H1 (cell line): ENCODE measurements around the gene PRELID2. TPM values are rescaled to one million over a fixed set of nuclear protein-coding genes. Genes with fewer than 3 reads are reported as not detected.

ENCODE experiments used
- CTCF ChIA-PET: fragments of 300-600 bp; sonication (Branson Sonifier 250); formaldehyde crosslinking; loops from one replicate; lab custom pipeline; 2021; ENCODE audit not compliant: partially characterized antibody; lab: Charles Lee
- POLR2A ChIA-PET: fragments of 300-600 bp; sonication (Branson Sonifier 250); formaldehyde crosslinking; loops from one replicate; lab custom pipeline; 2021; ENCODE audit warnings: inconsistent platforms; ENCODE audit not compliant: partially characterized antibody; lab: Charles Lee
- DNase-seq, 2 experiments: peaks; one replicate each; pipeline versions ENCODE4 v3.0.0 to v3.0.0-alpha.2; 2010 to 2022; ENCODE audit warnings: low spot score in 2 of 2, low read depth in 1 of 2, mixed read lengths in 1 of 2
- FAIRE-seq: peaks from 2 replicates; lab custom pipeline; 2011; peaks lifted over from hg19 to GRCh38; lab: Jason Lieb, UNC
- H2AFZ ChIP-seq: 2 replicates; pipeline ENCODE4 v1.8.1; 2012; ENCODE audit warnings: low read length, inconsistent platforms
- H2AK5ac ChIP-seq: 2 replicates; pipeline ENCODE4 v1.6.1; 2013; ENCODE audit warnings: low read depth, low read length
- H2BK120ac ChIP-seq: replicated peaks from 2 replicates; pipeline ENCODE3; 2013; ENCODE audit warnings: low read depth, low read length, inconsistent platforms
- H2BK12ac ChIP-seq: 2 replicates; pipeline ENCODE4 v1.6.1; 2013; ENCODE audit warnings: low read depth, low read length
- H2BK15ac ChIP-seq: 2 replicates; pipeline ENCODE4 v1.6.1; 2013; ENCODE audit warnings: low read length
- H2BK20ac ChIP-seq: 2 replicates; pipeline ENCODE4 v1.6.1; 2013; ENCODE audit warnings: low read length
- H2BK5ac ChIP-seq: 2 replicates; pipeline ENCODE4 v1.6.1; 2013; ENCODE audit warnings: low read depth, low read length
- H3K14ac ChIP-seq: 2 replicates; pipeline ENCODE4 v1.6.1; 2013; ENCODE audit warnings: inconsistent platforms; ENCODE audit not compliant: insufficient read length
- H3K18ac ChIP-seq: 2 replicates; pipeline ENCODE4 v1.6.1; 2013; ENCODE audit warnings: low read length; ENCODE audit errors: extremely low read depth
- H3K23ac ChIP-seq: 2 replicates; pipeline ENCODE4 v1.6.1; 2013; ENCODE audit warnings: inconsistent platforms; ENCODE audit not compliant: insufficient read length
- H3K23me2 ChIP-seq: 2 replicates; pipeline ENCODE4 v1.6.1; 2013; ENCODE audit warnings: low read depth, low read length
- H3K27ac ChIP-seq: 2 replicates; pipeline ENCODE4 v1.6.1; 2011; ENCODE audit warnings: low read depth, low read length, inconsistent platforms
- H3K27me3 ChIP-seq, 4 experiments: replicated peaks in 1 of 4; 1 replicate in 1 of 4; 2 replicates in 3 of 4; pipeline versions ENCODE4 v1.6.1 to v1.8.1; 2011 to 2013; ENCODE audit warnings: low read length in 3 of 4, mild to moderate bottlenecking in 3 of 4, inconsistent platforms in 2 of 4, mixed read lengths in 2 of 4, moderate library complexity in 1 of 4; ENCODE audit not compliant: control insufficient read depth in 3 of 4, insufficient read depth in 3 of 4; ENCODE audit errors: extremely low read depth in 1 of 4
- H3K36me3 ChIP-seq, 4 experiments: 2 replicates each; pipeline versions ENCODE4 v1.6.1 to v1.8.1; 2011 to 2013; ENCODE audit warnings: mild to moderate bottlenecking in 4 of 4, low read length in 3 of 4, moderate library complexity in 2 of 4, control low read depth in 1 of 4, inconsistent platforms in 1 of 4; ENCODE audit not compliant: insufficient read depth in 4 of 4, control insufficient read depth in 2 of 4
- H3K4ac ChIP-seq: replicated peaks from 2 replicates; pipeline ENCODE3; 2013; ENCODE audit warnings: low read length, low read depth, mixed read lengths, inconsistent platforms; ENCODE audit not compliant: insufficient read length
- H3K4me1 ChIP-seq, 4 experiments: replicated peaks in 1 of 4; 1 replicate in 1 of 4; 2 replicates in 3 of 4; pipeline versions ENCODE4 v1.6.1 to v1.8.1; 2011 to 2013; ENCODE audit warnings: low read length in 3 of 4, inconsistent platforms in 2 of 4, mixed read lengths in 1 of 4; ENCODE audit not compliant: insufficient read depth in 4 of 4, control insufficient read depth in 3 of 4
- H3K4me2 ChIP-seq, 2 experiments: 2 replicates each; pipeline versions ENCODE4 v1.6.1 to v1.8.1; 2011 to 2013; ENCODE audit warnings: low read depth in 2 of 2, low read length in 2 of 2, control low read depth in 1 of 2, inconsistent platforms in 1 of 2, mild to moderate bottlenecking in 1 of 2; ENCODE audit not compliant: insufficient read depth in 1 of 2
- H3K4me3 ChIP-seq, 4 experiments: fragments of 200-600, 300-600 bp in 1 of 4; sonication (generic), shearing (Covaris generic), sonication (Bioruptor Twin) in 1 of 4; 2 replicates each; pipeline versions ENCODE4 v1.5.1 to v1.8.1; 2011 to 2016; ENCODE audit warnings: low read length in 4 of 4, low read depth in 3 of 4, control low read depth in 2 of 4, inconsistent platforms in 2 of 4, mild to moderate bottlenecking in 2 of 4, mixed read lengths in 1 of 4, moderate library complexity in 1 of 4; ENCODE audit not compliant: insufficient read depth in 2 of 4; ENCODE audit errors: extremely low read depth in 1 of 4
- H3K56ac ChIP-seq: replicated peaks from 2 replicates; pipeline ENCODE3; 2013; ENCODE audit warnings: low read depth, mild to moderate bottlenecking, mixed read lengths, low read length, inconsistent platforms; ENCODE audit not compliant: insufficient read length
- H3K79me1 ChIP-seq: 2 replicates; pipeline ENCODE4 v1.6.1; 2013; ENCODE audit warnings: low read depth, low read length, control low read depth
- H3K79me2 ChIP-seq, 2 experiments: 2 replicates each; pipeline versions ENCODE4 v1.6.1 to v1.8.1; 2012 to 2013; ENCODE audit warnings: low read length in 2 of 2, mild to moderate bottlenecking in 2 of 2, inconsistent platforms in 1 of 2; ENCODE audit not compliant: insufficient read depth in 2 of 2, control insufficient read depth in 1 of 2
- H3K9ac ChIP-seq, 4 experiments: replicated peaks in 1 of 4; 1 replicate in 1 of 4; 2 replicates in 3 of 4; pipeline versions ENCODE4 v1.6.1 to v1.8.1; 2011 to 2013; ENCODE audit warnings: low read depth in 3 of 4, low read length in 3 of 4, control low read depth in 2 of 4, mild to moderate bottlenecking in 2 of 4, moderate library complexity in 2 of 4, inconsistent platforms in 1 of 4; ENCODE audit errors: extremely low read depth in 1 of 4
- H3K9me3 ChIP-seq, 2 experiments: 2 replicates each; pipeline versions ENCODE4 v1.6.1 to v1.8.1; 2012 to 2013; ENCODE audit warnings: mild to moderate bottlenecking in 2 of 2, moderate library complexity in 2 of 2, control low read depth in 1 of 2, inconsistent platforms in 1 of 2, low read depth in 1 of 2, low read length in 1 of 2, mixed read lengths in 1 of 2; ENCODE audit not compliant: insufficient read depth in 2 of 2
- H4K20me1 ChIP-seq, 2 experiments: replicated peaks in 1 of 2; 2 replicates each; pipeline versions ENCODE3 to v1.8.1; 2011 to 2013; ENCODE audit warnings: inconsistent platforms in 2 of 2, low read length in 2 of 2, mild to moderate bottlenecking in 1 of 2; ENCODE audit not compliant: insufficient read depth in 2 of 2, control insufficient read depth in 1 of 2
- H4K5ac ChIP-seq: 2 replicates; pipeline ENCODE4 v1.6.1; 2013; ENCODE audit warnings: low read length, low read depth, mixed read lengths, inconsistent platforms; ENCODE audit not compliant: insufficient read length
- H4K8ac ChIP-seq: 2 replicates; pipeline ENCODE4 v1.8.0; 2013; ENCODE audit warnings: mild to moderate bottlenecking, moderate library complexity, low read length, inconsistent platforms; ENCODE audit not compliant: insufficient read depth; ENCODE audit errors: extremely low read depth
- H4K91ac ChIP-seq: replicated peaks from 2 replicates; pipeline ENCODE3; 2013; ENCODE audit warnings: low read length, mixed read lengths, inconsistent platforms; ENCODE audit not compliant: insufficient read length
- CREB1 ChIP-seq: IDR thresholded peaks from 2 replicates; pipeline ENCODE4 v1.6.1; 2012; ENCODE audit warnings: inconsistent platforms
- E2F6 ChIP-seq: IDR thresholded peaks from 2 replicates; pipeline ENCODE4 v1.6.1; 2012; ENCODE audit warnings: inconsistent platforms
- EGR1 ChIP-seq: IDR thresholded peaks from 2 replicates; pipeline ENCODE4 v1.6.1; 2011; ENCODE audit warnings: low read depth, low read length, borderline replicate concordance
- PHF8 ChIP-seq: fragments of 200-600 bp; sonication (generic); conservative IDR thresholded peaks from 2 replicates; pipeline ENCODE4 v1.7.1; 2012; ENCODE audit warnings: low read depth, mild to moderate bottlenecking, inconsistent platforms, low read length, moderate library complexity
- POLR2AphosphoS5 ChIP-seq: IDR thresholded peaks from 2 replicates; pipeline ENCODE4 v1.6.1; 2011; ENCODE audit warnings: low read depth, low read length
- SP2 ChIP-seq: IDR thresholded peaks from 2 replicates; pipeline ENCODE4 v1.6.1; 2012; ENCODE audit warnings: mild to moderate bottlenecking, low read length, inconsistent platforms
- USF2 ChIP-seq: IDR thresholded peaks from 2 replicates; pipeline ENCODE4 v1.6.1; 2011; ENCODE audit warnings: low read length, improper control_type of control experiment
- YY1 ChIP-seq: IDR thresholded peaks from 2 replicates; pipeline ENCODE4 v1.6.1; 2011; ENCODE audit warnings: low read depth, mild to moderate bottlenecking, low read length
- WGBS, 2 experiments: shearing (Covaris generic) in 1 of 2; methylation state at CpG; one replicate each; pipeline versions ENCODE4 v1.1.6 to v1.1.7; 2013 to 2015; ENCODE audit warnings: low lambda C conversion rate in 2 of 2, mixed read lengths in 2 of 2, inconsistent platforms in 1 of 2, low coverage in 1 of 2, missing lambda C conversion rate in 1 of 2; ENCODE audit not compliant: insufficient replicate concordance in 2 of 2, insufficient coverage in 1 of 2, insufficient read length in 1 of 2; ENCODE audit errors: extremely low coverage in 1 of 2, missing lambda C conversion rate in 1 of 2; 5-methylcytosine and 5-hydroxymethylcytosine counted together
- polyA plus RNA-seq, 7 experiments: library from polyadenylated mRNA; depleted of rRNA in 3 of 7; stranded (reverse) in 5 of 7; unstranded in 2 of 7; fragments of >200 nt in 5 of 7; fragments of 200-250 nt in 2 of 7; gene quantifications; 1 replicate in 5 of 7; 2 replicates in 1 of 7; 4 replicates in 1 of 7; pipeline versions ENCODE4 v1.2.1 to v1.2.3, GENCODE V29; 2011 to 2013; ENCODE audit warnings: missing spikeins in 2 of 7, mixed read lengths in 2 of 7
- total RNA-seq: library from RNA; stranded (reverse); fragmentation: NEBNext Ultra II Directional; extraction: Animal tissue kit (Norgen Biotek cat#: 25700); gene quantifications from 2 replicates; pipeline ENCODE4 v1.2.1, GENCODE V29; 2021
- TF ChIP-seq, protein P1 (sequence below): IDR thresholded peaks from 2 replicates; pipeline ENCODE4 v1.6.1; 2012; ENCODE audit warnings: low read length, inconsistent platforms

PRELID2 gene
- total and polyA plus RNA-seq, 2 of the 8 experiments (the other 6 are each of a cell fraction or from before 2014, with no cell fraction given) = 2.2 to 7.8 TPM

DNA sequence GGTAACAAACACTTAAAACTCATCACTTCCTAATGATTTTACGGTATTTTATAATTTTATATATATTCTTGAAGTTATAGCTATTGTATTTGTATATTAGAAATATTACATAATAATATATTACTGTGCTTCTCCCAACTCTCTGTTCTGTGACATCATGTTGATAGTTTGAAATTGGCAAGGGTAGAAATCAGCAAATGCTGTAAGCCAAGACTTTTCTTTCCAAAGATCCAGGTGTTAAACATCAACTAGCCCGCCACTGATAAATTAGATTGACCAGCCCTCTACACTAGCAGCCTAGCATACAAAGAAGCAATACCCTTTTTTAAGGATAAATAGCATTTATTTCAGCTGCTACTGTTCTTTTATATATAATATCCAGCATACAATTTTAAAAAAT lies 122.9 kb downstream of the PRELID2 start:
- H3K4me3 ChIP-seq = no peak overlapping the region
- no peaks in the 10 kb centered on the region for H3K4me1 ChIP-seq
- no peak overlapping the region for H3K9ac ChIP-seq
- no peak overlapping the region for H4K8ac ChIP-seq
- H3K14ac ChIP-seq = no peak overlapping the region
- TF ChIP-seq, protein P1, sequence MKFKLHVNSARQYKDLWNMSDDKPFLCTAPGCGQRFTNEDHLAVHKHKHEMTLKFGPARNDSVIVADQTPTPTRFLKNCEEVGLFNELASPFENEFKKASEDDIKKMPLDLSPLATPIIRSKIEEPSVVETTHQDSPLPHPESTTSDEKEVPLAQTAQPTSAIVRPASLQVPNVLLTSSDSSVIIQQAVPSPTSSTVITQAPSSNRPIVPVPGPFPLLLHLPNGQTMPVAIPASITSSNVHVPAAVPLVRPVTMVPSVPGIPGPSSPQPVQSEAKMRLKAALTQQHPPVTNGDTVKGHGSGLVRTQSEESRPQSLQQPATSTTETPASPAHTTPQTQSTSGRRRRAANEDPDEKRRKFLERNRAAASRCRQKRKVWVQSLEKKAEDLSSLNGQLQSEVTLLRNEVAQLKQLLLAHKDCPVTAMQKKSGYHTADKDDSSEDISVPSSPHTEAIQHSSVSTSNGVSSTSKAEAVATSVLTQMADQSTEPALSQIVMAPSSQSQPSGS = no peak
- TF ChIP-seq PHF8 (no peak), E2F6 (no peak), CREB1 (no peak), YY1 (no peak), SP2 (no peak), USF2 (no peak), POLR2AphosphoS5 (no peak), EGR1 (no peak)
- no peak for DNase-seq
- no peak overlapping the region for H2BK20ac ChIP-seq
- H3K79me1 ChIP-seq = no peaks in the 10 kb centered on the region
- H4K5ac ChIP-seq = no peak overlapping the region
- H3K27ac ChIP-seq = no peak overlapping the region
- no peaks in the 10 kb centered on the region for H3K36me3 ChIP-seq
- no peak overlapping the region for H2BK5ac ChIP-seq
- no peak overlapping the region for H2BK12ac ChIP-seq
- no peak overlapping the region for H3K23ac ChIP-seq
- no peaks in the 10 kb centered on the region for H4K20me1 ChIP-seq
- no peak overlapping the region for H2AK5ac ChIP-seq
- CTCF ChIA-PET = interaction anchor here (0.6 to 6.6 kb wide), 8 partner anchors 9 to 113 kb away, joined by 3 to 37 read pairs (median 3); no protein-coding TSS in a partner anchor
- H3K4ac ChIP-seq = no peak overlapping the region
- 96% methylated on average over 2 of the region's 2 CpGs; no CpG with 5 or more reads in 1 of the 2 experiments for WGBS, 2 experiments
- H4K91ac ChIP-seq = no peak overlapping the region
- no peak overlapping the region for H3K4me2 ChIP-seq
- no peaks in the 10 kb centered on the region for H3K79me2 ChIP-seq
- H3K18ac ChIP-seq = no peak overlapping the region
- H3K23me2 ChIP-seq = no peaks in the 10 kb centered on the region
- no peak overlapping the region for H2BK15ac ChIP-seq
- no peaks in the 10 kb centered on the region for H3K27me3 ChIP-seq
- FAIRE-seq = no peak
- no peaks in the 10 kb centered on the region for H3K9me3 ChIP-seq
- POLR2A ChIA-PET = interaction anchor here (1.8 kb wide), 1 partner anchor 15 kb away, joined by 3 read pairs; no protein-coding TSS in a partner anchor
- H2AFZ ChIP-seq = no peak overlapping the region
- no peak overlapping the region for H3K56ac ChIP-seq
- no peak overlapping the region for H2BK120ac ChIP-seq
